Keratinocyte (primary cell): Measurements from ENCODE around the gene TMEM225B. TPM values are rescaled to one million over a fixed set of nuclear protein-coding genes. Genes with fewer than 3 reads are reported as not detected.
A peak's percentile ranks its signal among the peaks of the same experiment; 100 is the strongest.

Experiments
- DNase-seq: peaks from one replicate; pipeline ENCODE4 v3.0.0-alpha.2; 2011; ENCODE audit warnings: low read depth, missing footprints, low spot score
- FAIRE-seq: peaks from 2 replicates; lab custom pipeline; 2011; peaks lifted over from hg19 to GRCh38; lab: Jason Lieb, UNC
- H2AFZ ChIP-seq: 2 replicates; pipeline ENCODE4 v1.6.0; 2012; ENCODE audit warnings: low read length, control low read depth, inconsistent platforms; ENCODE audit not compliant: control insufficient read depth
- H3K27ac ChIP-seq: 2 replicates; pipeline ENCODE4 v1.5.1; 2011; ENCODE audit warnings: low read length; ENCODE audit not compliant: control insufficient read depth, insufficient read depth
- H3K27me3 ChIP-seq: 3 replicates; pipeline ENCODE4 v1.6.0; 2011; ENCODE audit warnings: low read length; ENCODE audit not compliant: control insufficient read depth, insufficient read depth; ENCODE audit errors: extremely low read depth
- H3K36me3 ChIP-seq, 2 experiments: 2 replicates in 1 of 2; 3 replicates in 1 of 2; pipeline ENCODE4 v1.5.1; 2011; ENCODE audit warnings: low read length in 2 of 2, mild to moderate bottlenecking in 1 of 2; ENCODE audit not compliant: control insufficient read depth in 2 of 2, insufficient read depth in 2 of 2; ENCODE audit errors: extremely low read depth in 1 of 2
- H3K4me1 ChIP-seq: 3 replicates; pipeline ENCODE4 v1.5.1; 2011; ENCODE audit warnings: low read length; ENCODE audit not compliant: control insufficient read depth, insufficient read depth; ENCODE audit errors: extremely low read depth
- H3K4me2 ChIP-seq: 3 replicates; pipeline ENCODE4 v1.6.0; 2011; ENCODE audit warnings: low read depth, low read length; ENCODE audit not compliant: control insufficient read depth, insufficient read depth; ENCODE audit errors: extremely low read depth
- H3K4me3 ChIP-seq, 3 experiments: fragments of 200-600 bp in 1 of 3; sonication (generic) in 1 of 3; 2 replicates in 2 of 3; 3 replicates in 1 of 3; pipeline ENCODE4 v1.5.1; 2011 to 2016; ENCODE audit warnings: low read length in 3 of 3, mild to moderate bottlenecking in 3 of 3, control low read depth in 2 of 3, inconsistent platforms in 1 of 3, low read depth in 1 of 3, mixed read lengths in 1 of 3, mixed run types in 1 of 3, moderate library complexity in 1 of 3; ENCODE audit not compliant: control insufficient read depth in 2 of 3, insufficient read depth in 2 of 3; ENCODE audit errors: extremely low read depth in 1 of 3
- H3K79me2 ChIP-seq: 2 replicates; pipeline ENCODE4 v1.6.0; 2012; ENCODE audit warnings: low read length; ENCODE audit not compliant: control insufficient read depth, insufficient read depth
- H3K9ac ChIP-seq: 3 replicates; pipeline ENCODE4 v1.6.0; 2011; ENCODE audit warnings: low read length; ENCODE audit not compliant: control insufficient read depth, insufficient read depth; ENCODE audit errors: extremely low read depth
- H3K9me1 ChIP-seq: 3 replicates; pipeline ENCODE4 v1.6.0; 2011; ENCODE audit warnings: low read length; ENCODE audit not compliant: control insufficient read depth, insufficient read depth; ENCODE audit errors: extremely low read depth
- H3K9me3 ChIP-seq: 2 replicates; pipeline ENCODE4 v1.5.1; 2012; ENCODE audit warnings: low read depth, low read length; ENCODE audit not compliant: control insufficient read depth
- H4K20me1 ChIP-seq: 3 replicates; pipeline ENCODE4 v1.6.0; 2011; ENCODE audit warnings: low read length; ENCODE audit not compliant: control insufficient read depth, insufficient read depth; ENCODE audit errors: extremely low read depth
- EZH2 ChIP-seq: IDR thresholded peaks from one replicate; pipeline ENCODE4 v1.6.1; 2012; ENCODE audit warnings: inconsistent platforms, mild to moderate bottlenecking, low read length, moderate library complexity
- dilution Hi-C: fragments of 300-500 bp; cut with MboI; formaldehyde crosslinking; loops from one replicate; pipeline ENCODE4 v1.7.0; 2020; ENCODE audit warnings: low sequenced_read_pairs; ENCODE audit not compliant: extremely low pct_ligation_motif_present
- polyA plus RNA-seq, 5 experiments: library from polyadenylated mRNA; depleted of rRNA in 3 of 5; stranded (reverse) in 3 of 5; stranded (forward) in 1 of 5; unstranded in 1 of 5; fragments of >200 nt; gene quantifications; 1 replicate in 1 of 5; 2 replicates in 3 of 5; 3 replicates in 1 of 5; pipeline versions ENCODE4 v1.2.1 to v1.2.3, GENCODE V29; 2011 to 2012; ENCODE audit warnings: missing spikeins in 2 of 5, low read depth in 1 of 5, low replicate concordance in 1 of 5
- TF ChIP-seq, protein P1 (sequence below), 3 experiments: IDR thresholded peaks in 1 of 3; conservative IDR thresholded peaks in 1 of 3; optimal IDR thresholded peaks in 1 of 3; 2 replicates in 2 of 3; 3 replicates in 1 of 3; pipeline versions ENCODE3 to v1.5.1; 2011; ENCODE audit warnings: low read length in 3 of 3, mild to moderate bottlenecking in 3 of 3, moderate library complexity in 2 of 3, control low read depth in 1 of 3, inconsistent platforms in 1 of 3; ENCODE audit not compliant: insufficient read depth in 2 of 3; ENCODE audit errors: extremely low read depth in 1 of 3

TMEM225B gene
- polyA plus RNA-seq, 1 donor (not counting 4 experiments of a cell fraction or from before 2014, with no cell fraction given) = 0.18 TPM

DNA sequence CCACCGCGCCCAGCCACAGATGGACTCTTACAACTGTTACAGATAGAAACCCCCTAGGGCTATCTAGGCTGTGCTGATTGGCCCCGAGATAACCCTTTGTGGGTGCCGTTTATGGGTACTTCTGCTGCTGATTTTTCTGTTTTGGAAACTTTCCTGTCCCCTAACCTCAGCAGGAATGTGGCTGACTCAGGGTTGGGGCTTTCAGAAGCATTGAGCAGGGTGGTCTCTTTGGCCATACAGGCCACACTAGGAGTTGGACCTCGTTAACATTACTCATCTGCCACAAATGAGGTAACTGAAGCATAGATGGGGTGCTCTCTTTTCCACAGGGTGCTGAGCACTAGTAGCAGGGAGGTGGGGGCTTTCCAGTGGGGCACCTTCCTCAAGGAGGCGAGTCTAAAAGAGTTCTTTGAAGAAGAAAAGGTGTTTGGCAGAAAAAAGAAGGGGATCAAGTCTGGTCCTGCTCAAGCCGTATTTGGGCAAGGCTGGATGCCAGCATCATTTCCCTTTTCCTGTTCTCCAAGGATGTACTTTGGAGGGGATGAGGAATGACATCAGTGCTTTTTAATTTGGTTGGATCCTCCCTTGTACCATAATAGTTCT lies 25.1 kb downstream of the TMEM225B start:
- peak; percentile 59 for DNase-seq
- dilution Hi-C loops = no loop called here

DNA sequence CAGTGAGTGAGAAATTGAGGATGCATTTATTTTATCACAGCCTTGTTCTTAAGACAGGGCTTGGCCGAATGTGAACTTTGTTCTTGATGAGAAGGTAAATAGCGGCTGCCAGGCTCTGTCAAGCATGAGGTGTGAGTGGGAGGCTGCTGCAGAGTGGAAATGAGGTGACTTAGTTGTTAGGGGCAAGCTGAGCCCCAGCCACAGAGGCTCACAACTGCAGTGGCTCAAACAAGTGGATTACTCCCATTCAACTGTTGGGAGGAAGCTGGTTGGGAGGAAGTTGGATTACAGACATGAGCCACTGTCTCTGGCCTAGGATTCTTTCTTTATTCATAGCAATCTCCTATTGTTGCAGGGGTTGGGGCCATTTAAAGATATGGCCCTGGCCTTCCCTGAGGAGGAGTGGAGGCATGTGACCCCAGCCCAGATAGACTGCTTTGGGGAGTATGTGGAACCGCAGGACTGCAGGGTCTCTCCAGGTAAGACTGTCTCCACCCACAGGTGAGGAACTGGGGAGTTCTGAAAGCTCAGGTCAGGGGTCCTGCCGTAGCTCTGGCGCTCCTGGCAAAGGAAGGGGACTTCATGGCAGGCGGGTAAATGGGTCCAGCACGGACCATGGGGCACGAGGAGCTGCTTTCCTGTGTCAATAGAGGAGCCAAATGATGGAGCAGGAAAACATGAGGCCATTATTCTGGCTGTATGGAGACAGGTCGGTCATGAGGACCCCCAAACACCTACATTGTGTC lies 25.8 kb downstream of the TMEM225B start:
- Histone ChIP-seq H4K20me1 (no peaks in the 10 kb centered on the region), H3K27me3 (no peaks in the 10 kb centered on the region), H3K9me1 (peaks cover 2% of the 10 kb centered on the region), H3K9ac (no peak overlapping the region), H3K27ac (peak overlapping the region; percentile 36), H3K79me2 (peaks cover 55% of the 10 kb centered on the region), H3K36me3 (peaks cover 61 to 77% of the 10 kb centered on the region in 2 experiments), H3K4me3 (no peak overlapping the region), H2AFZ (no peak overlapping the region), H3K9me3 (no peaks in the 10 kb centered on the region), H3K4me1 (peaks cover 35% of the 10 kb centered on the region), H3K4me2 (peak overlapping the region; percentile 77)
- dilution Hi-C loops = no loop called here
- TF ChIP-seq, protein P1, sequence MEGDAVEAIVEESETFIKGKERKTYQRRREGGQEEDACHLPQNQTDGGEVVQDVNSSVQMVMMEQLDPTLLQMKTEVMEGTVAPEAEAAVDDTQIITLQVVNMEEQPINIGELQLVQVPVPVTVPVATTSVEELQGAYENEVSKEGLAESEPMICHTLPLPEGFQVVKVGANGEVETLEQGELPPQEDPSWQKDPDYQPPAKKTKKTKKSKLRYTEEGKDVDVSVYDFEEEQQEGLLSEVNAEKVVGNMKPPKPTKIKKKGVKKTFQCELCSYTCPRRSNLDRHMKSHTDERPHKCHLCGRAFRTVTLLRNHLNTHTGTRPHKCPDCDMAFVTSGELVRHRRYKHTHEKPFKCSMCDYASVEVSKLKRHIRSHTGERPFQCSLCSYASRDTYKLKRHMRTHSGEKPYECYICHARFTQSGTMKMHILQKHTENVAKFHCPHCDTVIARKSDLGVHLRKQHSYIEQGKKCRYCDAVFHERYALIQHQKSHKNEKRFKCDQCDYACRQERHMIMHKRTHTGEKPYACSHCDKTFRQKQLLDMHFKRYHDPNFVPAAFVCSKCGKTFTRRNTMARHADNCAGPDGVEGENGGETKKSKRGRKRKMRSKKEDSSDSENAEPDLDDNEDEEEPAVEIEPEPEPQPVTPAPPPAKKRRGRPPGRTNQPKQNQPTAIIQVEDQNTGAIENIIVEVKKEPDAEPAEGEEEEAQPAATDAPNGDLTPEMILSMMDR (optimal IDR thresholded peaks at IDR 0.05 in 1 of 3, IDR thresholded peaks at IDR 0.05 in 1 of 3, conservative IDR thresholded peaks at IDR 0.05 in 1 of 3; ENCODE audit: extremely low read depth in 1 of 3, insufficient read depth in 2 of 3, low read length in 3 of 3) = no peak
- no peak for TF ChIP-seq EZH2
- DNase-seq (no peak), FAIRE-seq (no peak)

More for the DNA sequence above, 25.1 kb downstream of the TMEM225B start:
- Histone ChIP-seq H3K9ac (peak overlapping the region; percentile 1), H3K79me2 (peaks cover 51% of the 10 kb centered on the region), H3K4me2 (peak overlapping the region; percentile 77), H2AFZ (no peak overlapping the region), H3K4me3 (peak overlapping the region in 1 of 3 experiments; percentile 50), H3K27ac (peak overlapping the region; percentile 65), H3K9me1 (peaks cover 2% of the 10 kb centered on the region), H3K9me3 (no peaks in the 10 kb centered on the region), H3K27me3 (no peaks in the 10 kb centered on the region), H3K4me1 (peaks cover 40% of the 10 kb centered on the region), H3K36me3 (peaks cover 55 to 70% of the 10 kb centered on the region in 2 experiments), H4K20me1 (no peaks in the 10 kb centered on the region)
- no peak for TF ChIP-seq EZH2
- TF ChIP-seq, protein P1 (optimal IDR thresholded peaks at IDR 0.05 in 1 of 3, IDR thresholded peaks at IDR 0.05 in 1 of 3, conservative IDR thresholded peaks at IDR 0.05 in 1 of 3; ENCODE audit: extremely low read depth in 1 of 3, insufficient read depth in 2 of 3, low read length in 3 of 3) = no peak
- FAIRE-seq = peak; percentile 97
